Activated T-helper 17 cell treated with anti-CD3 and anti-CD28 coated beads, Interleukin-2, amount 50 U/mL, for 72 hours (primary cell): ENCODE data around the gene MTHFS. TPM values are rescaled to one million over a fixed set of nuclear protein-coding genes. Genes with fewer than 3 reads are reported as not detected.
A peak's percentile ranks its signal among the peaks of the same experiment; 100 is the strongest.
"Not testable (repeated sequence)": the region's sequence is repeated elsewhere in the genome, so short reads cannot be mapped to it uniquely, and the experiment has no call there.

Experiments used
- ATAC-seq: fragments of 150-1000 bp; cut with Tn5 transposase; replicated peaks from 2 replicates; pipeline ENCODE4 v1.10.0; 2021; ENCODE audit warnings: mild to moderate bottlenecking, moderate library complexity
- H3K27ac Mint-ChIP-seq: one replicate; pipeline ENCODE4 v1.8.0; 2022; ENCODE audit warnings: mixed read lengths
- H3K27me3 Mint-ChIP-seq: one replicate; pipeline ENCODE4 v1.8.0; 2022; ENCODE audit warnings: mixed read lengths
- H3K36me3 Mint-ChIP-seq: one replicate; pipeline ENCODE4 v1.8.0; 2022; ENCODE audit warnings: low read depth, mild to moderate bottlenecking, mixed read lengths
- H3K4me1 Mint-ChIP-seq: one replicate; pipeline ENCODE4 v1.8.0; 2022; ENCODE audit warnings: mixed read lengths
- H3K4me3 Mint-ChIP-seq: one replicate; pipeline ENCODE4 v1.8.0; 2022; ENCODE audit warnings: mild to moderate bottlenecking, mixed read lengths
- H3K9me3 Mint-ChIP-seq: one replicate; pipeline ENCODE4 v1.8.0; 2022; ENCODE audit warnings: mixed read lengths
- total RNA-seq, 2 donors: library from RNA; stranded (reverse); gene quantifications; one replicate each; pipeline ENCODE4 v1.2.3, GENCODE V29; 2022

MTHFS gene
- total RNA-seq, 2 donors from 2014 or later: 20.3 to 29.2 TPM

DNA sequence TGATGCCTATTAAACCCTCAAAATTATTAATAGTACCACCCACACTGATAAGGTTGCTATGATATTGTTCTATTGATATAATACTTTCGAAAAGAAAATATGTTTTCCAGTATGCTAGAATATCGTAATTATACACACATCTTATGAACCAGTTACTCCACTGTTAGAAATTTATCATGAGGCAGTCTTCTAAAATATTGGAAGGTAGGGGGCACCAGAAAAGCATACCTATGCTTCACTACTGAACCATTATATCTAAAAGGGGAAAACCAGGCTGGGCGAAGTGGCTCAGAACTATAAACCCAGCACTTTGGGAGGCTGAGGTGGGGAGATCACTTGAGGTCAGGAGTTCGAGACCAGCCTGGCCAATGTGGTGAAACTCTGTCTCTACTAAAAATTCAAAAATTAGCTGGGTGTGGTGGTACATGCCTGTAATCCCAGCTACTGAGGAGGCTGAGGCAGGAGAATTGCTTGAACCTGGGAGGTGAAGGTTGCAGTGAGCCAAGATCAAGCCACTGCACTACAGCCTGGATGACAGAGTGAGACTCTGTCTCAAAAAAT, 4.1 kb upstream of the MTHFS start:
- not testable (repeated sequence) for H3K9me3 Mint-ChIP-seq, H3K27me3 Mint-ChIP-seq, H3K27ac Mint-ChIP-seq, ATAC-seq, H3K4me3 Mint-ChIP-seq, H3K36me3 Mint-ChIP-seq
- peaks cover 30% of the 10 kb centered on the region for H3K4me1 Mint-ChIP-seq

DNA sequence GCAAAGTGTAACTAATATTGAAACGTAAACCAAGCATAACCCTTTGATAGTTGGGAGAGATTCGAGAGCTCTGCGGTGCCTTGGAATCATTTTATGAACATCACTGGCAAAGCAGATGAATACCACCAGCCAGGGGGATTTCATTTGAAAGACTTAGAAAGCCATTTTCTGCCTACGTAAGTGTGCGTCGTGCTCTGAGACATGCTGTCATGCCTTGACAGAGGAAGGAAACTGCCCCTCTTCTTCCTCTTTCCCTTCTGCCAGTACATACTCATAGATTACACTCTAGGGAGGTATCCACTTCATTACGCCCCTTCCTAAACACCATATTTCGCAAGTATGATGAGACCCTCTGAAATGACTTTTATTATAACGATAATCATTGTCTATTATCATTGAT, 3.3 kb upstream of the MTHFS start:
- Mint-ChIP-seq H3K36me3 (peaks cover 9% of the 10 kb centered on the region), H3K9me3 (peaks cover 3% of the 10 kb centered on the region), H3K4me1 (peaks cover 38% of the 10 kb centered on the region), H3K27ac (no peak overlapping the region), H3K4me3 (peak overlapping the region; percentile 42), H3K27me3 (no peaks in the 10 kb centered on the region)
- no peak for ATAC-seq

DNA sequence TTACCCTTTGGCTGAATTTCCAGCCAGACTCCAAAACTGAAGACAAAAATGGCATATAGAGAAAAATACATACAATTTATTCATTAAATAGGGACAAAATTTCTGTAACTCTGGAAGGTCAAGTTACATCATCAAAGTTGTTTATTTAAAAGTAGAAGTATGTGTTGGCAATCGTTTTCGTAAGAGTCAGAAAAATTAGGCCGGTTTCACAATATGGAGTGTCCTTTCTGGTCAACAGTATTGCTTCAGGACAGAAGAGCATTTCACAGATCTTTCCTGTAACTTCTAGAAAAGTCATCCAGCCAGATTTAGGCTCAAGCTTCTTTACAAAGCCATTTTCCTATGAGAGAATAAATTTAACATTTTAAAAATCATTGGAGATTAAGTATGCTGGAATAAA, 2.0 kb upstream of the MTHFS start:
- not testable (repeated sequence) for H3K9me3 Mint-ChIP-seq, H3K27ac Mint-ChIP-seq, ATAC-seq, H3K27me3 Mint-ChIP-seq
- H3K4me3 Mint-ChIP-seq: peak overlapping the region; percentile 96
- H3K36me3 Mint-ChIP-seq: peaks cover 17% of the 10 kb centered on the region
- peaks cover 43% of the 10 kb centered on the region for H3K4me1 Mint-ChIP-seq

DNA sequence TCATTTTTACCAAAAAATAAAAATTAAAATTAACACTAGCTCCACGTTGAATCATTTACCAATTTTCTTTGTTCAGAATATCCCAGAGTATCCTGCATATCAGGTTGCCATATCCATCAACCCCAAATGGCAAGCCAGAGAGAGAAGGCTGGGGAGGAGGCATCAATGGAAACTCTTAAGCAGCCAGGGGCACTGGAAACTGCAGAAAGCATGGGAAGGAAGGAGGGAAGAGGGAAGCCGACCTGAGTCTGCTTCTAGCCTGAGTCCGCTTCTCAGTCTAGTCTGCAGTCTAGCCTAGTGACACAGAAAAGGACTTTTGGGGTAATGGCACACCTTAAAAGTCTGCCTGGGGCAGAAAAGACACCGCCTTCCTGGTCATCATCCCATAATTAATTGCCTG, 1.6 kb upstream of the MTHFS start:
- ATAC-seq: no peak
- Mint-ChIP-seq H3K36me3 (peaks cover 15% of the 10 kb centered on the region), H3K27me3 (no peaks in the 10 kb centered on the region), H3K4me3 (peak overlapping the region; percentile 96), H3K4me1 (peaks cover 41% of the 10 kb centered on the region), H3K9me3 (peaks cover 4% of the 10 kb centered on the region), H3K27ac (peak overlapping the region; percentile 88)

DNA sequence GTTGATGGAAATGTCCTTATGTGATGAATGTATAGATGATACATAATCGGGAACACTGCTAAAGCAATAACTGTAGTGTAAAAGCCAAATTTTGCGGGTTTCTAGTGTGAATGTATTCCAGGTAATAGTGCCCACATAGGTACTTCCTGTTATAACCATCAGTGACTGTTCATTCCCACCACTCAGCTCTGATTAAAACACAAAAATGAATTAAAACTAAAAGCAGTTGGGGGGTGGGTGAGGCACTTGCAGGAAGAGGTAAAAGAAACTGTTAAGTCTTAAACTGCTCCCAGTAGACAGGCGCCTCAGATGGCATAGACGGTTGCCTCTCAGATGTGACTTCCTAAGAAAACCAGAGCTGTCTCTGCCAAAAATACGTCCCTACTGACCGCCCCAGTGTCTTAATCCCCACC, 893 bp upstream of the MTHFS start:
- peak; percentile 65 for ATAC-seq
- peaks cover 4% of the 10 kb centered on the region for H3K9me3 Mint-ChIP-seq
- peaks cover 41% of the 10 kb centered on the region for H3K4me1 Mint-ChIP-seq

DNA sequence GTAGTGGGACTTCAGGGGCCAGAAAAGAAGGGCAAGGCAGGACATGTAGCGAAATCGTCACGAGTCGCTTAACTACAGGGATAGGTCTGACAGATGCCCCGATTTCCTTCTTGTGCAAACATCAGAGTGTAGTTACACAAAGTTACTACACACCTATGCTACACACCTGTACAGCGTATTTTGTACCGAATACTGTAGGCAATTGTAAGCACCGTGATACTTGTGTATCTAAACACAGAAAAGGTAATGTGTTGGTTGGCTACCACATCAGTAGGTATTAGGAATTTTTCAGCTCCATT, 515 bp upstream of the MTHFS start:
- Mint-ChIP-seq H3K4me1 (peaks cover 37% of the 10 kb centered on the region), H3K27me3 (no peaks in the 10 kb centered on the region), H3K36me3 (peaks cover 18% of the 10 kb centered on the region), H3K4me3 (peak overlapping the region; percentile 96), H3K9me3 (peaks cover 4% of the 10 kb centered on the region), H3K27ac (peak overlapping the region; percentile 88)
- no peak for ATAC-seq

More for the DNA sequence above, 893 bp upstream of the MTHFS start:
- H3K27me3 Mint-ChIP-seq: no peaks in the 10 kb centered on the region
- peak overlapping the region; percentile 96 for H3K4me3 Mint-ChIP-seq
- peak overlapping the region; percentile 88 for H3K27ac Mint-ChIP-seq
- H3K36me3 Mint-ChIP-seq: peaks cover 15% of the 10 kb centered on the region

DNA sequence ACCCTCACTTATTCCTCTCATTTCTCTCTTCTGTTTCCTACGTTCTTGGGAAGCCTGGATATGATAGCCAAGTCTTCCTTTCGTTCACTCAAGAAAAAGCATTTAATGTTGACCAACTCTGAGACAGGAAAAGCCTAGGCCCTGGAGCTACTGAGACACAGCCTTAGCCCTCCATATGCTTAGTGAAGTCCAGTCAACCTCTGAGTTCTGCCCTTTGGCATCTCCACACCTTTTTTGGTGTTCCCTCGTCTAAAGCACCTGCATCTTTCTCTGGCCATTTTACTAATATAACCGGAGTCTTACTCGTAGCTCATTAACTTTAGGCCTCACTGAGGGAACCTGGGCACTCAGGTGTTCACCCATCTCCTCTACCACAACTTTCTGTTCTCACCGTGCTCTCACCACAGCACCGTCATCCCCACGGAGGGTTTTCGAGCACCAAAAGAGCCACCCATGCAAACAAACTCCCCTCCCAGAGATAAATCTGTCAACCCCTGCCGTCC, 632 bp downstream of the MTHFS start:
- peak; percentile 27 for ATAC-seq
- no peaks in the 10 kb centered on the region for H3K27me3 Mint-ChIP-seq
- peaks cover 4% of the 10 kb centered on the region for H3K9me3 Mint-ChIP-seq
- H3K27ac Mint-ChIP-seq: peak overlapping the region; percentile 92
- peaks cover 29% of the 10 kb centered on the region for H3K36me3 Mint-ChIP-seq
- H3K4me1 Mint-ChIP-seq: peaks cover 38% of the 10 kb centered on the region
- peak overlapping the region; percentile 96 for H3K4me3 Mint-ChIP-seq

DNA sequence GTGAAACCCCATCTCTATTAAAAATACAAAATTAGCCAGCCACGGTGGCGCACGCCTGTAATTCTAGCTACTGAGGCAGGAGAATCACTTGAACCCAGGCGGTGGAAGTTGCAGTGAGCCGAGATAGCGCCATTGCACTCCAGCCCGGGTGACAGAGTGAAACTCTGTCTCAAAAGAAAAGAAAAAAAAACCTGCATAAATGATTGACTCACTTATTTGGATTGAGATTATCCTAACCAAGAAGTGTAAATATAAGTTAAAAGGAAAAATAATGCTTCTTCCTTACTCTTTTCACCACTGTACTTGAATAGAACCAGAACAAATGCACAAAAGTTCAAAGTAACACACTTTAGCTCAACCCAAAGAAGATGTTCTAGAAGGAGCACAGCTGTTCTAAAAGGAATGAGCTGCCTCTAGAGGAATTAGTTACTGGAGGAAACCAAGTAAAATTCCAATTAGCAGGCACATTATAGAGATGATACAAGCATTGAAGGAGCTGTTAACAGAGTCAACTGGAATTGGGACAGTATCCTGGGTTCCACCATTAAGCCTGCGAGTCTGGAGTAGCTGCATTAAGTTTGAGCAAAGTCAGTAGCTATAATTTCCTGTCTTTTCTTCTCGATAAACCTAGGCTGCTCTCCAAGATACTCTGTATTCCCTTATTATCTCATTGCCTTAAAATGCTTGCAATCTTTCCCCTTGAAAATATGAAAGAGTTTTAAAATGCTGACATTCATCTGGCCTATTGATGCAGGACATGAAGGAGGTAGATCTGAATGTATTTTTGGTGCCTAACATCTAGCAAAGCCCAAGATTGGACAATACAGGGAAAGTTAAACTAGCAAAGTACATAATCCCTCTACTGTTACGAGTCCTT, 9.5 kb downstream of the MTHFS start:
- Mint-ChIP-seq H3K36me3 (peaks cover 95% of the 10 kb centered on the region), H3K27ac (no peak overlapping the region), H3K4me3 (no peak overlapping the region), H3K4me1 (peaks cover 26% of the 10 kb centered on the region), H3K9me3 (no peaks in the 10 kb centered on the region), H3K27me3 (no peaks in the 10 kb centered on the region)
- ATAC-seq: no peak

DNA sequence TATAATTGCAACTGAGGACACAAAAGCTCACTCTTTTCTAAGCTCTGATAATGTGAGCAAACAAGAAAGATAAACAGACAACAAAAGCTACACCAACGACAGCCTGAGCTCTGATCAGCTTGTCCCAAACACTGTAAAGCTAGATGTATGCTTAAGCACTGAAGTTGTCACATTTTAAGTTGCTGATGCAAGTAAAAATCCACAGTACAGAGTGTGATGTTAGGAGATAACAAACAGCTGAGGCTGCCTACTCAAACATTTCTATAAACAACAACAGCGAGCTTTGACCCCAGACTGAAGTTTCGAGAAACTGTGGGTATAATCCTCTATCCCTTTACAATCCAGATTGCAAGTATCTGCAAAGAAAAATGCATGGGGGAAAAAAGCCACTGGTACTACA, 10.7 kb downstream of the MTHFS start:
- ATAC-seq: no peak
- Mint-ChIP-seq H3K4me1 (peaks cover 22% of the 10 kb centered on the region), H3K27ac (no peak overlapping the region), H3K4me3 (no peak overlapping the region), H3K27me3 (no peaks in the 10 kb centered on the region), H3K9me3 (no peaks in the 10 kb centered on the region), H3K36me3 (peaks cover 95% of the 10 kb centered on the region)

DNA sequence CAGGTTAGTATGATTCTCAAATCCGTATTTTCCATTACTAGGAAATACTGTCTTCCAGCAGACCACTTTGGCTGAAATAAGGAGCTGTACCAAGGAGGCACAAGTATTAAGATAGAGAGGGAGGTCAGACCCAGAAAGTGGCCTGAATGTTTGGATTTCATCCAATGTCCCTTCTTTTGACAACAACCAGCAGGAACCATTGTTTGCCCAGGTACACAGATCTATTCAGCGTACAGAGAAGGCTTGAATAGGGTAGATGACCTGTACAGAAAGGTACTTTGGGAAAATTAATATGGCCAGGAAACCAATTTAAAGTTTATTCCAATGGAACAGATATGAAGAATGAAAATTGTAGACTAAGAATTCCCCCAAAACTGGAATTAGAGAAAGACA, 12.6 kb downstream of the MTHFS start:
- no peaks in the 10 kb centered on the region for H3K9me3 Mint-ChIP-seq
- no peak overlapping the region for H3K27ac Mint-ChIP-seq
- H3K36me3 Mint-ChIP-seq: peaks cover 99% of the 10 kb centered on the region
- ATAC-seq: no peak
- H3K4me1 Mint-ChIP-seq: peaks cover 16% of the 10 kb centered on the region
- H3K4me3 Mint-ChIP-seq: no peak overlapping the region
- no peaks in the 10 kb centered on the region for H3K27me3 Mint-ChIP-seq

DNA sequence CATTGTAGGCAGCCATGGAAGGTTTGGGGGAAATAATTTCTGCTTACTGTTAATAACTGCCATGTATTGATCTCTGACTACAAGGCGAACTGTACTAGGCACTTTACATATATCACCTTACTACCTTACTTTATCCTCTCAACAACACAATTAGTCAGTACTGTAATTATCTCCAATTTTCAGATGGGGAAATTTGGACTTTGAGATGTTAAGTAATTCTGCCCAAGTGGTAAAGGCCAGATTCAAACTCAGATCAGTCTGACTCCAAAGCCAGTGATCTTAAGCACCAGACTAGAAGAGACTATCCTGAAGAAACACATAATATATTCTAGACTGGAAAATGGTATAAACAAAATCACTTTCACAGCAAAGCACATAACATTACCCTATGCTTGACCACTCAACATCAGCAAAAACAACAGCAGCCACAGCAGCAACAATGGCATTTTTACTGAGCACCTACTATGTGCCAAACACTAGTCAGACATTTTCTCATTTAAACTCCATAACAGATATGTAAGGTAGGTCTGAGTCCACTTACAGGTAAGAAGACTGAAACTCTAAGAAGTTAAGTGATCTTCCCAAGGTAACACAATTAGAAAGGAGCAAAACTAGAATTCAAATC, 13.1 kb downstream of the MTHFS start:
- H3K9me3 Mint-ChIP-seq: no peaks in the 10 kb centered on the region
- H3K4me1 Mint-ChIP-seq: peaks cover 16% of the 10 kb centered on the region
- H3K27ac Mint-ChIP-seq: no peak overlapping the region
- H3K36me3 Mint-ChIP-seq: peaks cover 99% of the 10 kb centered on the region
- ATAC-seq: no peak
- H3K27me3 Mint-ChIP-seq: no peaks in the 10 kb centered on the region
- no peak overlapping the region for H3K4me3 Mint-ChIP-seq

DNA sequence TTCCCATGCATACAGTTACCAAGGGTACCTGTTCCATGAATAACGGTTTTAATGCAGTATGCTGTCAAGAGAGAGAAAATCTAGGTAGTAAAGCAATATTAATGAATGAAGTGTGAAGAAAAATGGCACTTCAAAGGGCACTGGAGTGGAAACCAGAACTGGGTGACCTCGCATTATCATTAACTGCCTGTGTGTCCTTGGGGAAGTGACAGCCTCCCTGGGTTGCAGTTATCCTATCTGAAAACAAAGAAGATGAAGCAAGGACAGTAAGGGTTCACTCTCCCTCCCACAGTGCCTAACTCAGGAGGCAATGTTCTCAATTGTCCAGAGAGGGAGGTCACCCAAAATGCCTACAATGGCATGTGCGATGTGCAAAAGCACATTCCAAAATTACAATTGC, 15.1 kb downstream of the MTHFS start:
- H3K4me3 Mint-ChIP-seq: no peak overlapping the region
- ATAC-seq: no peak
- peaks cover 99% of the 10 kb centered on the region for H3K36me3 Mint-ChIP-seq
- H3K9me3 Mint-ChIP-seq: peaks cover 5% of the 10 kb centered on the region
- no peak overlapping the region for H3K27ac Mint-ChIP-seq
- H3K27me3 Mint-ChIP-seq: no peaks in the 10 kb centered on the region
- H3K4me1 Mint-ChIP-seq: peaks cover 8% of the 10 kb centered on the region

DNA sequence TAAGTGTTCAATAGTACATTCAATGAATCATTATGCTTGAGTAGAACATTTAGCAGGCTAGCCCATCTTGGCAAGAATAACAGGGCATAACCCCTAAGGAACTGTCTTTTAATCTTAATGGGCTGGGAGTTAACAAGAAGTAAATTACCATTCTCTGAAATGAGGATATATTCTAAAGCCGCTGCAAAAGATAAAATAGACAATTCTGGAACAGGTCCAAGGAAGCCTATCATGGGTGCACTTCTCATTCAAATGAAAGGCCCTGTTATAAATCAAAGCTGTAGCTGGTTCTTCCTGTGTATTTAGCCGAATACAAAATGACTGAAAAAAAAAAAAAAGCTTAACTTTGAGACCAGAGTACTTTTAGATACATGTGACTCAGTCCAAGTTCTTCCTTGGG, 15.6 kb downstream of the MTHFS start:
- H3K27me3 Mint-ChIP-seq: no peaks in the 10 kb centered on the region
- peaks cover 100% of the 10 kb centered on the region for H3K36me3 Mint-ChIP-seq
- H3K4me3 Mint-ChIP-seq: no peak overlapping the region
- no peak for ATAC-seq
- H3K9me3 Mint-ChIP-seq: peaks cover 5% of the 10 kb centered on the region
- peaks cover 8% of the 10 kb centered on the region for H3K4me1 Mint-ChIP-seq
- no peak overlapping the region for H3K27ac Mint-ChIP-seq

DNA sequence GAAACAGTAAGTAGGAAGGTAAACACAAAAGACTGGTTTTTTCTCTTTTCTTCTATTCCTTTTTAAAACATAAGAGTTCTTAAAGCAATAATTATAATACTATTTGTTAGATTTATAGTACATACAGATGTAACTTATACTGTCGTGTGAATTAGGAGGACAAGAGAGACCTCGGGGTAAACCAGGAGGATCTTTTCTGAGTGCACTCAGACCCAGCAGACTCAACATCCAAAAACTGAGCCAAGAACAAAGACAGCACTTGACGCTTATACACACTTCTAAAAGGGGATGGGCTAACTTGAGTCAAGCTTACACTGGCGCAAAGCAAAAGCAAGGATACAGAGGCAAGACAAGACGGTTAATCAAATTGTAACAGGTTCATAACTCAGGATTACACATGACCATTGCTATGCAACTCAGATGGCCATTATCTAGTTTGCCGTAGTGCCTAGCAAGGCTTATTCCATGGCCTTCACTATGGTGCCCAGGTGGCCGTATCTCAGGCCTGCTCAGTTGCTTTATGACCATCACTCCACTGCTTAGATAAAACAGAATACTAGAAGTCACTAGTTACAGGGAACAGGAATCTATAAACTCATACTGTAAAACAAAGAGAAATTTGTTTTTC, 18.6 kb downstream of the MTHFS start:
- Mint-ChIP-seq H3K4me3 (no peak overlapping the region), H3K9me3 (peaks cover 15% of the 10 kb centered on the region), H3K4me1 (peaks cover 2% of the 10 kb centered on the region), H3K27ac (no peak overlapping the region), H3K27me3 (no peaks in the 10 kb centered on the region), H3K36me3 (peaks cover 100% of the 10 kb centered on the region)
- ATAC-seq: no peak
